Measurements from ENCODE around the gene CEP57L1.
"Not testable (repeated sequence)": the region's sequence is repeated elsewhere in the genome, so short reads cannot be mapped to it uniquely, and the experiment has no call there.

DNA sequence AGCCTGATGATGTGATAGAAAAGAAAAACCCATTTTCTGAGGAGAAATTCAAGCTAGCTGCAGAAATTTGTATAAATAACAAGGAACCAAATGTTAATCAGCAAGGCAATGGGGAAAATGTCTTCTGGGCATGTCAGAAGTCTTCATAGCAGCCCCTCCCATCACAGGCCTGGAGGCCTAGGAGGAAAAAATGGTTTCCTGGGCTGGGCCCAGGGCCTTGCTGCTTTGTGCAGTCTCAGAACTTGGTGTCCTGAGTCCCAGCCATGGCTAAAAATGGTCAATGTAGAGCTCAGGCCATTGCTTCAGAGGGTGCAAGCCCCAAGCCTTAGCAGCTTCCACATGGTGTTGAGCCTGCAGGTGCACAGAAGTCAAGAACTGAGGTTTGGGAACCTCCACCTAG lies 96.1 kb downstream of the CEP57L1 start:
- TF ChIP-seq, protein P1, sequence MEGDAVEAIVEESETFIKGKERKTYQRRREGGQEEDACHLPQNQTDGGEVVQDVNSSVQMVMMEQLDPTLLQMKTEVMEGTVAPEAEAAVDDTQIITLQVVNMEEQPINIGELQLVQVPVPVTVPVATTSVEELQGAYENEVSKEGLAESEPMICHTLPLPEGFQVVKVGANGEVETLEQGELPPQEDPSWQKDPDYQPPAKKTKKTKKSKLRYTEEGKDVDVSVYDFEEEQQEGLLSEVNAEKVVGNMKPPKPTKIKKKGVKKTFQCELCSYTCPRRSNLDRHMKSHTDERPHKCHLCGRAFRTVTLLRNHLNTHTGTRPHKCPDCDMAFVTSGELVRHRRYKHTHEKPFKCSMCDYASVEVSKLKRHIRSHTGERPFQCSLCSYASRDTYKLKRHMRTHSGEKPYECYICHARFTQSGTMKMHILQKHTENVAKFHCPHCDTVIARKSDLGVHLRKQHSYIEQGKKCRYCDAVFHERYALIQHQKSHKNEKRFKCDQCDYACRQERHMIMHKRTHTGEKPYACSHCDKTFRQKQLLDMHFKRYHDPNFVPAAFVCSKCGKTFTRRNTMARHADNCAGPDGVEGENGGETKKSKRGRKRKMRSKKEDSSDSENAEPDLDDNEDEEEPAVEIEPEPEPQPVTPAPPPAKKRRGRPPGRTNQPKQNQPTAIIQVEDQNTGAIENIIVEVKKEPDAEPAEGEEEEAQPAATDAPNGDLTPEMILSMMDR (conservative IDR thresholded peaks at IDR 0.05 in 1 of 2, IDR thresholded peaks at IDR 0.05 in 1 of 2; ENCODE audit: extremely low read depth in 1 of 2, insufficient read depth in 1 of 2, low read depth in 1 of 2, low read length in 2 of 2), result not testable (repeated sequence)
- not testable (repeated sequence) for TF ChIP-seq EZH2 (IDR thresholded peaks at IDR 0.05; ENCODE audit: borderline replicate concordance, low read length)

Data from mammary epithelial cell (primary cell).